Stimulated activated CD4-positive, alpha-beta T cell treated with anti-CD3 and anti-CD28 coated beads, TNF-alpha, amount 100 ng/mL, for 48 hours (primary cell): Measurements from ENCODE around the gene PTAR1.
"Not testable (repeated sequence)": the region's sequence is repeated elsewhere in the genome, so short reads cannot be mapped to it uniquely, and the experiment has no call there.

Experiments
- DNase-seq, 3 donors: peaks; one replicate each; pipeline ENCODE4 v3.0.0-alpha.2; 2020; ENCODE audit warnings: low read depth in 3 of 3

PTAR1 gene

DNA sequence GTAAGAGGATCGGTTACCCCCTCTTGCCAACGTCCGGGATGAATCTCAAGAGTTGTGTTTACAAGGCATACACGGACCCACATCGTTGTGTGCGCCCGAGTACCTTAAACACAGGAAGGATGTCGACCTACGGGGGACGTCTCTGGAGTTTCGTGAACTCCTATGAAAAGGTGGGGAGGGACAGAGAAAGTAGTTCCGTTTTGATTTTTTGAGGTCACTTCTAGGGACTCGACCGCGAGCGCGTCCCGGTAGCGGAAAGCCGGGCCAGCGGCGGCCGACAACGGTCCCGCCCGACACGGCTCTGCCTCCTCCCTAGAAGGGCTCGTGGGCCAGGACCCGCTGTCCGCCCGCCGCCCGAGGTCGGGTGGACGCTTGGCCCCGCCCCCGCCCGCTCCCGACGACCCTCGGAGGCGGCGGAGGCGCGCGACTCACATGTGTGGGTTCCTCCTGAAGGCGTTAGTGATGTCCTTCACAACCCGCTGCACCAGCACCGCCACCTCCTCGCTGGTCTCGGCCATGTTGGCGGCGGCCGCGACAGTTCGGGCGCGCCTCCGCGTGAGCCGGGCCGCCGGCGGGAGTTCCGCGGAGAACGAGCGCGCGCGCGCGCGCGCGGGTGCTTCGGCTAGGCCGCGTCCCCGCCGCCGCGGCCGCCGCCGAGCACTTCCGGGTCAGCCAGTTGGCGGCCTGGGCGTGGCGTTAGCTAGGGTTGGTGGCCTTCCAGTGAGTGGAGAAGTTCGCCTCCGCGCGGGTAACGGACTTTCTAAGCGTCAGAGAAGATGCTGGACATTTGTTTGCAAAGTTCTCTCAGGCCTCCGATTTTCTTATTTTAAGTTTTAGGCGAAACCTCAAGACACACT, at the start of gene PTAR1:
TSS of gene PTAR1 (minus strand) at position 591 of the 857 bp plus-strand sequence. CDS start at position 518, 73 bp downstream.
- DNase-seq: peak; percentile 77 to 89 (median 84)

DNA sequence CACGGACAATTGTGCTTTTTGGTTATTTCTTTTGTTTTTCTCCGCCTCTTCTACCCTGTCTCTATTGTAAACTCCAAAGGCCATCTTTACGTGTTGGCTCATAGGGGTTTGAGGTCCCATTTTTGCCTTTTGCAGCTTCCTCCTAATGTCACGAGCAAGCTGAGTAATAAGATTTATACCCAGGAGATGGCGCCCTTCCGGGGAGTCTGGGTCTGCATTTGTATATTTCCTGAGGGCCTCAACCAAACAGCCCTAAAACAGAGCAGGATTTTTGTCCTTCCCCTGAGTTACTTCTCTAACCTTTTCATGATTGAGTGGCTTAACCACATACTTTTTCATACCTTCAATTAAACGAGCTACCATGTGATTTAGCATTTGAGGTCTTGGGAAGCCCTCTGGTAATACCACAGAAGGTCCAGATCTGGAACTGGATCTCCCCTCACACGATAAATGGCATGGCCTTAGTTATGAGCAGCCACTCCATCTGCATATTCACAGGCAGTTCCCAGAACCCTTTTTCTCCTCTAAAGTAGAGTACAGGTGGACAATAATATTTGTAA, 49.6 kb upstream of the PTAR1 start:
- DNase-seq: no peak

- no peak for DNase-seq
Measured at GRCh38 chr9:69806627-69807026, 46.8 kb upstream of the PTAR1 start.

DNA sequence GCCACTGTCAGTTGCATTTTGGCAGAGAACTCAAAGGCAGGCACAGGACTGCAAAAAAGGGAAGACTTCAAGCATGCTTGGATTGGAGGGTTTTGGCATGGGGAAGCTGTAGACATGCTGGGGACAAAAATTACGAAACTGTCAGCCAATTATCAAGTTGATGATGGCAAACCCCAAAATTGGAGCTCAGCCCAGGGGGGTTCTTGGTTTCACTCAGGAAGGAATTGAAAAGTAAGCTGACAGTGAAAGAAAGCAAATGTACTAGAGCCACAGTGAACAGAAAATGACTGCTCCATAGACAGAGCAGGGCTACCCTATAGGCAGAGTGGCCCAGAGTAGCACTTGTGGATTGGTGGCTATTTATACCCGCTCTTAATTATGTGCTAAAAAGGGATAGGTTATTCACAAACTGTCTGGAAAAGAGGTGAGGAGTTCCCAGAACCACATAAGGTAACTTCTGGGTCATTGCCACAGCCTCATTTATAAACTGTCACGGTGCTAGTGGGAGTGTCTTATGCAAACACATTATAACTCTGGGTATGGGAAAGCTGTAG, 46.2 kb upstream of the PTAR1 start:
- DNase-seq: no peak

- DNase-seq: no peak
Measured at GRCh38 chr9:69801989-69802388, 42.2 kb upstream of the PTAR1 start.

DNA sequence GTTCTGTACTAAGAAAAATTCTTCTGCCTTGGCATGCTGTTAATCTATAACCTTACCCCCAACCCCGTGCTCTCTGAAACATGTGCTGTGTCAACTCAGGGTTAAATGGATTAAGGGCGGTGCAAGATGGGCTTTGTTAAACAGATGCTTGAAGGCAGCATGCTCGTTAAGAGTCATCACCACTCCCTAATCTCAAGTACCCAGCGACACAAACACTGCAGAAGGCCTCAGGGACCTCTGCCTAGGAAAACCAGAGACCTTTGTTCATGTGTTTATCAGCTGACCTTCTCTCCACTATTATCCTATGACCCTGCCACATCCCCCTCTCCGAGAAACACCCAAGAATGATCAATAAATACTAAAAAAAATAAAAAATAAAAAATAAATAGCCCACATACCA, 40.2 kb upstream of the PTAR1 start:
- not testable (repeated sequence) for DNase-seq

DNA sequence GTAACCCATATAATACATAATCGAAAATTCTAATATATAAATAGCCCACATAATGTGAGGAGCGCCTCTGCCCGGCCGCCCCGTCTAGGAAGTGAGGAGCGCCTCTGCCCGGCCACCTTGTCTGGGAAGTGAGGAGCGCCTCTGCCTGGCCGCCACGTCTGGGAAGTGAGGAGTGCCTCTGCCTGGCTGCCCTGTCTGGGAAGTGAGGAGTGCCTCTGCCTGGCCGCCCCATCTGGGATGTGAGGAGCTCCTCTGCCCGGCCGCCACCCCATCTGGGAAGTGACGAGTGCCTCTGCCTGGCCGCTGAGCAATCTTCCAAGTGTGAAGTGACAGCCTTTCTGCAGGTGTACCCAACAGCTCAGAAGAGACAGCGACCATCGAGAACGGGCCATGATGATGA, 39.7 kb upstream of the PTAR1 start:
- not testable (repeated sequence) for DNase-seq

GRCh38 chr9:69798744-69799143, 38.9 kb upstream of the PTAR1 start:
- no peak for DNase-seq

GRCh38 chr9:69797675-69798074, 37.9 kb upstream of the PTAR1 start:
- no peak for DNase-seq

DNA sequence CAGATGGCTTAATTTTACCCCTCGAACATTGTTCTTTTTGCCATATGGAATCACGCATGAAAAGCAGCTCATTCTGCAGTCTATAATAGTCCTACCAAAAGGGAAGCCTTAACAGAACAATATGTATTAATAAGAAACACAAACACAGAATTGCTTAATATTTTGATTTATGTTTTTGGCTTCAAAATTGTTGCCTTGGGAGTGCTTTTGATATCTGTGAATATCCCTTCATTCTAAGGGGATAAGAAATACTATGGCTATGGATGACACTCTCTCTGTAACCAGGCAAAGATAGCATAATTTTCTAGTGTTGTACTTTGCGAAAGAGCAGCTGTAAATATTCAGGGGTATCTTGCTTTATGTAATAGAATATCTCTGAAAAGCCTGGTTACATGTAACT, 34.5 kb upstream of the PTAR1 start:
- no peak for DNase-seq

- no peak for DNase-seq
Measured at GRCh38 chr9:69785757-69786156, 25.9 kb upstream of the PTAR1 start.

DNA sequence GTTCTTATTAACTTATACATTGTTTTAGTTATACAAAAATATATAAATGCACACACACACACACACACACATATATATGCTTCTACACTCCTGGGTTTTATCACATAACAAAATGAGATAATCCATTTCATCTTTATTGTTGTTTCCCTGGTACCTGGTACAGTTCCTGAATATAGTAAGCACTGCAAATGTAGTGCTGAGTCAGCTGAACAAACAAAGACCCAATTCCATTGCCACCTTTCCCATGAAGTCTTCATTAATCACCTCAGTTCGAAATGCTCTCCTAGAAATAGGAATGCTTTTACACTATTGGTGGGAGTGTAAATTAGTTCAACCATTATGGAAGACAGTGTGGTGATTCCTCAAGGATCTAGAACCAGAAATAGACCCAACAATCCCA, 13.4 kb upstream of the PTAR1 start:
- no peak for DNase-seq

- DNase-seq: no peak
Measured at GRCh38 chr9:69771775-69772418, 12.1 kb upstream of the PTAR1 start.

DNA sequence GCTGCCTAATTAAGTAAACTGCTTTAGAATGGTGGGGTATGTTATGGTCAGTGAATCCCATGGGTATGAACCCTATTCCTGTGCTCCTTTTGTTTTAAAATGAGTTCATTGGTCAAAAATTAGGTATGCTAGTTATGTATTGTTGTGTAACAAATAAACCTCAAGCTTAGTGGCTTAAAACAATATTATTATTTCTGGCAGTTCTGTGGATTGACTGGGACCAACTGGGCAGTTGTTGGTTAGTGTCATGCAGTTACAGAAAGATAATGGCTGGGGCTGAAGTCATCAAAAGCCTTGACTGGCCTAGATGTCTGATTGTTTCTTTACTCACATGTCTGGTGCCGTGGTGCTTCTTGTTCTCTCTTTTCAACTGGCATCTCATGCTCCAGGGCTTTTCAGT, 8.9 kb upstream of the PTAR1 start:
- no peak for DNase-seq

DNA sequence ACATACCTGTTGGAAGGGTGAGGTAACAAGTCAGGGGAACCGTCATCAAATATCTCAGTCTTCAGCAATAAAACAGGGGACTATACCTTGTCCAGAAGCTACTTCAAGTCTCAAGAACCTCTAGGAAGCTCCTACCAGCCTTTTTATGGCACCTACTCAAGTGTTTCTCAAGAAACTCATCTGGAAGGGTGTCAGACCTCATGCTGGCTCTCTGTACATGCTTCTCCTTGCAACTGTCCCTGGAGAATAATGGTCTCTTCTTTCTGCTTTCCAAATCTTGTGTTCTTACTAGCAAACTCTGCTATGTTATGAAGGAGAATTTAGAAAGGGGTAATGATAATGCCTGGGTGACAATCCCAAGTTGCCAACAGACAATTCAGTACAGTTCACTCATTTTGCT, 8.3 kb upstream of the PTAR1 start:
- no peak for DNase-seq

DNA sequence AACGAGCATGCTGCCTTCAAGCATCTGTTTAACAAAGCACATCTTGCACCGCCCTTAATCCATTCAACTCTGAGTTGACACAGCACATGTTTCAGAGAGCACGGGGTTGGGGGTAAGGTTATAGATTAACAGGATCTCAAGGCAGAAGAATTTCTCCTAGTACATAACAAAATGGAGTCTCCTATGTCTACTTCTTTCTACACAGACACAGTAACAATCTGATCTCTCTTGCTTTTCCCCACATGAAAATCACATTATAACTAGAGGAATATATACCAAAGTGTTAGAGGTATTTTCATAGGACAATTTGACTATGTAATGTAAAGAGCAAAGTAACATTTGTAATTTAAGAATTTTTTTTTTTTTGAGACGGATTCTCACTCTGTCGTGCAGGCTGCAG, 4.1 kb upstream of the PTAR1 start:
- not testable (repeated sequence) for DNase-seq

DNA sequence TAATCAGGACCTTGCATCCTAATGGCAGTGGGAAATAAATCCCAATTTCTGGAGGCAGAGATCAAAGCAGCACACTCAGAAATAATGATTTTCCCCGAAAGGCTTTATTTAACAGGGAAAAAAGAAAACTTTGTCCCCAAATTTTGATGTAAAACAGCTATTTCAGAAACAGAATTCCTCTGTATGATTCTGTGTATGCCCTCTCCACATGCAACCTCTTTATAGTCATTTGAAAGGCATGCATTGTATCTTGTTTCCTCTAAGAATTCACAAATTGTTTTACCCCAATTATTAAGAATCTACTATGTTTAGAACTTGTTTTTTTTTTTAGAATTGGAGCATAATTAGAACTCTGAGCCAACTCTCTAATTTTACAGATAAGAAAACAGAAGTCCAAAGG, 2.7 kb upstream of the PTAR1 start:
- no peak for DNase-seq

DNA sequence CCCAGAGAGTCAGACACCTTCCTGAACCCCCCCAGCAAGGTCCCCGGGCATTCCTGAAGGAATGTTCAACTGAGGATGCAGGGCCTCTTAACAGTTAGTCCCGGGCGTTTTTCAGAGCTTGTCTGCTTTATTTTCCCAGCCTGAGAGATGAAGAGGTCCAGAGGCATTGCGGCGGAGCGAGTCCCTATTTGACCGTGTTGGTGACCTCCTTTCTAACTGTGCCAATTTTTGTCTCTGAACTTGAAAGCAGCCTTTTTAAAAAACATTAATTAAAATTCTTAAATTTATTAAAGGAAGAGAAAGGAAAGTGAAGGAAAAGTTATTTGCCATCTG, 433 bp upstream of the PTAR1 start:
- no peak for DNase-seq

- DNase-seq: no peak
Measured at GRCh38 chr9:69759021-69759420, 790 bp downstream of the PTAR1 start.

GRCh38 chr9:69757996-69758675, 1.7 kb downstream of the PTAR1 start:
- no peak for DNase-seq

- no peak for DNase-seq
Measured at GRCh38 chr9:69755205-69755604, 4.6 kb downstream of the PTAR1 start.

- no peak for DNase-seq
Measured at GRCh38 chr9:69753830-69754229, 6.0 kb downstream of the PTAR1 start.
